ENCODE measurements around the gene DNAH2.

- no peak for TF ChIP-seq ZNF175 (tag by site-specific recombination; IDR thresholded peaks at IDR 0.05)
- TF ChIP-seq, protein P1, sequence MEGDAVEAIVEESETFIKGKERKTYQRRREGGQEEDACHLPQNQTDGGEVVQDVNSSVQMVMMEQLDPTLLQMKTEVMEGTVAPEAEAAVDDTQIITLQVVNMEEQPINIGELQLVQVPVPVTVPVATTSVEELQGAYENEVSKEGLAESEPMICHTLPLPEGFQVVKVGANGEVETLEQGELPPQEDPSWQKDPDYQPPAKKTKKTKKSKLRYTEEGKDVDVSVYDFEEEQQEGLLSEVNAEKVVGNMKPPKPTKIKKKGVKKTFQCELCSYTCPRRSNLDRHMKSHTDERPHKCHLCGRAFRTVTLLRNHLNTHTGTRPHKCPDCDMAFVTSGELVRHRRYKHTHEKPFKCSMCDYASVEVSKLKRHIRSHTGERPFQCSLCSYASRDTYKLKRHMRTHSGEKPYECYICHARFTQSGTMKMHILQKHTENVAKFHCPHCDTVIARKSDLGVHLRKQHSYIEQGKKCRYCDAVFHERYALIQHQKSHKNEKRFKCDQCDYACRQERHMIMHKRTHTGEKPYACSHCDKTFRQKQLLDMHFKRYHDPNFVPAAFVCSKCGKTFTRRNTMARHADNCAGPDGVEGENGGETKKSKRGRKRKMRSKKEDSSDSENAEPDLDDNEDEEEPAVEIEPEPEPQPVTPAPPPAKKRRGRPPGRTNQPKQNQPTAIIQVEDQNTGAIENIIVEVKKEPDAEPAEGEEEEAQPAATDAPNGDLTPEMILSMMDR (tag by site-specific recombination; IDR thresholded peaks at IDR 0.05): no peak
- no peak for TF ChIP-seq REST (tag by site-specific recombination; IDR thresholded peaks at IDR 0.05)
These were observed 120.8 kb downstream of the DNAH2 start for GRCh38 chr17:7838090-7839075.

Data from HEK293 (cell line).